GM18517 (cell line): ENCODE data around the gene POLK.
"Not testable (repeated sequence)": the region's sequence is repeated elsewhere in the genome, so short reads cannot be mapped to it uniquely, and the experiment has no call there.

Source experiments
- ATAC-seq: cut with Tn5 transposase; IDR thresholded peaks from one replicate; pipeline ENCODE4 v1.9.1; 2021; ENCODE audit warnings: mild to moderate bottlenecking, moderate library complexity; ENCODE audit not compliant: unreplicated experiment

Gene POLK

DNA sequence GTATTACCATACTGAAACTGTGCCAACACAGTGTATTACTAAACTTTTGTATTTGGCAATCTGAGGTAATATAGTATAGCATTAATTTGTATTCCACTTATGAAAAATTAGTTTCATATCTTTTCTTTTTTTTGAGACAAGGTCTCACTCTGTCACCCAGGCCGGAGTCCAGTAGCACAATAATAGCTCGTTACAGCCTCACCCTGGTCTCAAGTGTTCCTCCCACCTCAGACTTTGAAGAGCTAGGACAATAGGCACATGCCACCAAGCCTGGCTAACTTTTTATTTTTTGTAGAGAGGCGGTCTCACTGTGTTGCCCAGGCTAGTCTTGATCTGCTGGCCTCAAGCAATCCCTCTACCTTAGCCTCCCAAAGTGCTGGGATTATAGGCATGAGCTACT lies 36.1 kb downstream of the POLK start:
- ATAC-seq, result no peak

DNA sequence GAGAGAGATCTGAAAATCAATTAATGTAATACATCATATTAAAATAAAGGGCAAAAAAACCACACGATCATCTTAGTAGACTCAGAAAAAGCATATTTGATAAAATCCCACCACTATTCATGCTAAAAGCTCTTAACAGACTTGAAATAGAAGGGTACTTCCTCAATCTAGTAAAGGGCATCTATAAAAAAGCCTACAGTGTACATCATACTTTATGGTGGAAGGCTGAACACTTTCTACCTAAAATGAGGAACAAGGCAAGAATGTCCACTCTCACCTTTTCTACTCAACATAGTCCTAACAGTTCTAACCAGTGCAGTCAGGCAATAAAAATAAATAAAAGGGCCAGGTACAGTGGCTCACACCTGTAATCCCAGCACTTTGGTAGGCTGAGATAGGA lies 38.9 kb downstream of the POLK start:
- ATAC-seq, result no peak

DNA sequence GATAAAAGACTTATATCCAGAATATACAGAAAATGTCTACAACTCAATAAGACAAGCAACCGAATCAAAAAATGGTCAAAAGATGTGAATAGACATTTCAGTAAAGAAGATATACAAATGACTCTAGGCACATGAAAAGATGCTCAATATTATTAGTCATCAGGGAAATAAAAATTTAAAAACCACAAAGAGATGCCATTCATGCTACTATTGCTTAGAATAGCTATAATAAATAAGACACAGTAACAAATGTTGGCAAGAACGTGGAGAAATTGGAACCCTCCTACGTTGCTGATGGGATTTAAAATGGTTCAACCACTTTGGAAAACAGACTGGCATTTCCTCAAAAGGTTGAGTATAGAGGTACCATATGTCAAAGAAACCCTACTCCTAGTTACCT lies 39.8 kb downstream of the POLK start:
- ATAC-seq, result no peak

DNA sequence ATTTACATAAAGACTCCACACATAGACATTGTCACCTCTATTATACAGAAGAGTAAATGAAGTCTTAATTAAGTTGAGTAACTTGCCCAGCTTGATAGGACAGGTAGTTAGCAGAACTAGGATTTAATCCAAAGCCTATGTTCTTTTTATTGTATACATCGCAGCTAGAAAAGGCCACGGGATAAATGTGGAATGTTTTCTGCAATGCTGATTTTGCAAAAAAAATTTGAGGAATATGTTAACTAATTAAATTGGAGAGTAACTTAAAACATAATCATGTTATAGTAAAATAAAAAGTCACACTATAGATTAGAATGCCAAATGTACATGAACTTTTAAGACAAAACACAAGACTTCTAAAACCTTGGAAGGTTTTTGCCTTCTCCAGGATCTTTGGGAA lies 41.1 kb downstream of the POLK start:
- no peak for ATAC-seq

DNA sequence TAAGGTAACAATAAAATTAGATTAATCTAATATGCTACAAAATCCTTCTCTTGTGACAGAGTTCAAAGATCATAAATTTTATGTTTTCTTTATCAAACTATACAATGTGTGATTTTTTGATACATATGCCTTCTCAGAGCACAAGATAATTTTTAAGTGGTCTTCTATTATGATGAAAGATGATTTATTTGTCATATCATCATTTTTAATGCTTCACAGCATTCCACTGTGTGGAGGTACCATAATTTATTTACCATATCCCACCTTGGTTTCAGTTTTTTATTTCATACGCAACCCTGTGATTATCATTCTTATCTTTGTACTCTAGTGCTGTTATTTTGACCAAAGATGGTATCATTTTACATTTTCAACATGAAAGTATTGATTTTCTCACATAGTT lies 41.7 kb downstream of the POLK start:
- ATAC-seq, result no peak

DNA sequence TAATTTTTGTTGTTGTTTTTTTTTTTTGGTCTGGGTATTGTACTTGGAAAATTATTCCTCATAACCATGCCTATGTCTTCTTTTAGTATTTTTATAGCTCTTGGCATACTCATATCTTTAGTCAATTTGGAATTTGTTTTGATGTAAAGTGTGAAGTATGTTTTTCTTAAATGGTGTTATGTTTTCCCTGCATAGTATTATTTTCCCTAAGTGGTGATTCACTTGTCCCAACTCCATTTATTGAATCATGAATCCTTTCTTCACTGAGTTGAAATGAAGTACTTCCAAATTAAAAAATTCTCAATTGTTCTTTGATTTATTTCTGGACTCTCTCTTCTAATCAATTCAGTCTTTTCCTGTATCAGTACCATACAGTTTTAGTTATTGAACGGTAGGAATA lies 46.5 kb downstream of the POLK start:
- no peak for ATAC-seq

DNA sequence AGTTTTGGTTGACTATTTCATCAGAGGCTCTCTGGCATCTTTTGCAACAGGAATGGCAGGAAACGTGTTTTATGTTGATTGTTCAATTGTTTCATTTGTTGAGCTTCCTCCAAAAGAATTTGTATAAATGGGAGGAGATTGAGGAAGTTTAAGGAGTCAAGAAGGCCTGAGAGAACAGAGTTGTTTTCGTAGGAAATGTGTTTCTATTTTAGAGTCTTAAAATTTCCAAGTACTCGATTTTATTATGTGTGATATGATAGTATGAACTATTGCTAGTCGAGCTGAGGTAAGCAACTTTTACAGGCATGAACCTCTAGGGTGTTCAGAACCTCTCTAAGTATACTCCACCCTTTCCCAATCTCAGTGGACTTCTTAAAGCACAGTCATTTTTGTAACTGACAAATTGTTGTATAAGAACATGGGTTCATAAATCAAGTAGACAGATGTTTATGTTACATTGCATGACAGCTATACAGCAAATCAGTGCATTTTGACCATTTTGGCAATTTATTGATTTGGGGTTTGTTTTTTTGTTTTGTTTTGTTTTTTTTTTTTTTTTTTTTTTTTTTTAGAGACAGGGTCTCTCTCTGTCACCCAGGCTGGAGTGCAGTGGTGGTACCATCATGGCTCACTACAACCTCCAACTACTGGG lies 47.4 kb downstream of the POLK start:
- ATAC-seq, result no peak

GRCh38 chr5:75560655-75561054 lies 49.0 kb downstream of the POLK start:
- ATAC-seq, result not testable (repeated sequence)

- ATAC-seq, result not testable (repeated sequence)
These were observed 54.5 kb downstream of the POLK start for GRCh38 chr5:75565991-75566709.

DNA sequence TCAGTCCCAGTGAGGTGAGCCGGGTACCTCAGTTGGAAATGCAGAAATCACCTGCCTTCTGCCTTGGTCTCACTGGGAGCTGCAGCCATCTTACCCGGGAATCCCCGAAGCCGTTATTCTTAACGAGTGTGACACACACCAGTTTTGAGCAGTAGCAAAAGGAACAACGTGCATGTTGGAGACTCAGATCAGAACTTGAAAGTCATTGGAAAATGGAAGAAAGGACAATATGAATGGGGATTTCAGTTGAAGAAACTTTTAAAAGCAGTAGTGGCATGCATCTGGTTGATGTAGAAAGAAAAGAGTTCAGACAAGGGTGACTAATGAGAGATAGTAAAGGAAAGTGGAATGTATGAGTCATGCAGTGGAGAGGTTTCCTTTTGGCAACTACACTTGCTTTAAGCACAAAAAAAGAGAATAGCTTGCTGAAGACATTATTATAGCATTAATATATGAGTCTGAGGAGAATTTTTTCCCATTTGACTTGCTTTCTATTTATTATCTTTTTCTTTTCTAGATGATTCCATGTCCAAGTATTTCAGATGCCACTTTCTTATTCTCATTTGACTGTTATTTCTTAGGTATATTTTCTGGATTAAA lies 55.1 kb downstream of the POLK start:
- peak; percentile 90 for ATAC-seq

- ATAC-seq, result peak; percentile 58
These were observed 56.0 kb downstream of the POLK start for GRCh38 chr5:75567710-75568109.

DNA sequence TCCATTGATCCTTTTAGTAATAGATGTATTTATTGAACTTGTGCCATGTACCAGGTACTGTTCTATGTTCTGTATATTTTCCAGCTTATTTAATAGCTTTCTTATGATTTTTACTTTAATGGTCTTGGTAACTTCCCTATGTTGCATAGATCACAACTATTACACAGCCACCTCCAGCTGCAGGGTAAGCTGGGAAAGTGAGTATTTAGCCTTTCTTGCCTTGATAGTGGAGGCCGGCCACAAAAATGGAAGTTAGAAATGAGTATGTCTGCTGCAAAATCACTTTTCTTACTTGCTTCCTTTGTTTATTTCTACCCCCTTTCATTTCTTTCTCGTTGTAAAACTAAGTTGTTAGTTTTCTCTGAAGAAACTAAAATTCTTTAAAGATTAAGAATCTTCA lies 56.5 kb downstream of the POLK start:
- no peak for ATAC-seq

DNA sequence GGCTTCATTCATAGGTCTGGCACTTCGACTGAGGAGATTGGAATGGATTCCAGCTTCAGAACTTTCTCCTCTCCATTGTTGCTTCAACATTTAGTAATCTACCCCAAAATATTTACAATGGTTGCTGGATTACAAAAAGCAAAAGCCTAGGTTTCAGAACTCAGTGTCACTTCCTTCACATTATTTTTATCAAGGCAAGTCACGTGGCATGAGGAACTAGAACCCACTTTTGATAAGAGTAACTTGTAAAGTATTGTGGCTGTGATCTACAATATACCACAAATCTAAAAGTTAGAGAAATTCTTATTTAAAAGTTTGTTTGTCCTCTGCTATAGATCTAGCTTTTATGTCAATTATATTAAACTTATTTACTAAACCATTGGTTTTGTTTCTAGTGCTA lies 59.9 kb downstream of the POLK start:
- no peak for ATAC-seq

DNA sequence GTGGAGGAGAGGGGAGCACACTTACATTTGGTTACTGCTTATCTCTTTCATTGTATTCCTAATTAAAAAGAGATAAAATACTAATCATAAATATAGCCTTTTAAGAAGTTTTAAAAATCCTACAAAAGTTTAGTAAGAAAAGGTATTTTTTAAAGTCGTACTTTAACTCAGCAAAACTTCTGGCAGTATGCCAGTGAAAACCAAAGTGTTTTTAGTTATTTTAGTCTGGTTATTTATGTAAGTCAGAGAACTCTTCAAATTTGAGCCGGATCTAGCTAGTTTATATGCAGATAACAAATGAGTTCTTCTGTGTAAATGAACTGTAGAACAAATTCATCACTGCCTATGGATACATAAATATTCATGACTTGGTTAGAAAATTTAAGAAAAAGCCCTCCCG lies 63.1 kb downstream of the POLK start:
- ATAC-seq, result peak; percentile 21

DNA sequence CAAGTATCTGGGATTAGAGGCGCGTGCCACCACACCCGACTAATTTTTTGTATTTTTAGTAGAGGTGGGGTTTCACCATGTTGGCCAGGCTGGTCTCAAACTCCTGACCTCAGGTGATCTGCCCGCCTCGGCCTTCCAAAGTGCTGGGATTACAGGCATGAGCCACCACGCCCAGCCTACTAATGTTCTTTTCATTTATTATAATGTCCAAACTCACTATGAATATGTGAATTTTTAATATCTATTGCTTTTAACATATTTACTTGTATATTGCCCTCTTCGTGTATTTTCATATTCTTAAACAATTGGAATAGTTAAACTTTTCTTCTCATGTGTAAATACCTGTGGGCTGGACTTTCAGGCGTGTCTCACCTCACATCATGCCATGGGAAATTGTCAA lies 66.6 kb downstream of the POLK start:
- ATAC-seq, result not testable (repeated sequence)

GRCh38 chr5:75584641-75585040 lies 73.0 kb downstream of the POLK start:
- no peak for ATAC-seq

DNA sequence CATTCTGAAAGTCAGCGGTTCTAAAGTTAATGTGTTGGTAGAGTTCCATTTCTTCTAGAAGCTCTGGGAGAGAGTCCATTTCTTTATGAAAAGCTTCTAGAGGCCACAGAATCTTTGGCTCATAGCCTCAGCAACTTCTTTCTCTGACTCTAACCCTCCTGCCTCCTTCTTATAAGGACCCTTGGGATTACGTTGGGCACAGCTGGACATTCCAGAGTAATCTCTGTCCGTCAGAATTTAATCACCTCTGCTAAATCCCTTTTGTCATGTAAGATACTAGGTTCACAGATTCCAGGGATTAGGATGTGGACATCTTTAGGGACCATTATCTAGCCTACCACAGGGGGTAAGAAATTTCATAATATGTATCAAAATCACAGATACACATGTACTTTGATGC lies 77.0 kb downstream of the POLK start:
- ATAC-seq, result no peak

GRCh38 chr5:75600535-75600934 lies 88.8 kb downstream of the POLK start:
- no peak for ATAC-seq

GRCh38 chr5:75601567-75601966 lies 89.9 kb downstream of the POLK start:
- ATAC-seq, result no peak

DNA sequence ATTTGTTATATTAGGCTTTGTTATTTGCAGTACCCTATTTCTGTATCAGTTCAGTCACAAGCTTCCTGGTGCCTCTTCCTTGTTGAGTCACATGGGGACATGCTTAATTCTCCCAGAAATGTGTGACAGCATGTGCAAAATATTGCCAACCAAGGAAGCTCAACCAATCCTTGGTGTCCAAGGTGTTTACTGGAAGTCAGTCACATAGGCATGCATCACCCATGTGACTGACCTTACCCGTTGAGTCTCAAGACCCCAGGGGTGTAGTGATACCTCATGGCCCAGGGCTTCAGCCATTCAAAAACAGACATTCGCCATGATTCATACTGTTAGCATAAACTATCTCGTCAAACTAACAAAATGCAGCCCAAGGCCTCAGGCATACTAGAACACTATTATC lies 90.3 kb downstream of the POLK start:
- no peak for ATAC-seq

DNA sequence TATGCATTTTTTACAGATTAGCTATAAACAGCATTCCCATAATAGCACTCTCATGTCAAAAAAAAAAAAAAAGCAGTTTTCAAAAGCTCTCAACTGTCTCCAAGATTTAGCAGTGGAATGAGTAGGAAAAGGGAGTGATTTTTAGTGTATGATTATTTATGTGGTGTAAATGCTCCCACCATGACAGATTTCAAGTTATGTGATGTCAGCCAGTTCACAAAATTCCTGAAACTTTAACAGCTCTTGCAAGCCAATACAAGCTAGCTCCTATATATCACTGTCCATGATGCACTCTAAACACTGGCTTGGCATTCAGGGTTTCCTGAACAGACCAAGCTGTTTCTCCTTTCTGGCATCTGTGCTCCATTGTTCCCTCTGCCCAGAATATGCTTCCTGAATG lies 91.7 kb downstream of the POLK start:
- ATAC-seq, result no peak

DNA sequence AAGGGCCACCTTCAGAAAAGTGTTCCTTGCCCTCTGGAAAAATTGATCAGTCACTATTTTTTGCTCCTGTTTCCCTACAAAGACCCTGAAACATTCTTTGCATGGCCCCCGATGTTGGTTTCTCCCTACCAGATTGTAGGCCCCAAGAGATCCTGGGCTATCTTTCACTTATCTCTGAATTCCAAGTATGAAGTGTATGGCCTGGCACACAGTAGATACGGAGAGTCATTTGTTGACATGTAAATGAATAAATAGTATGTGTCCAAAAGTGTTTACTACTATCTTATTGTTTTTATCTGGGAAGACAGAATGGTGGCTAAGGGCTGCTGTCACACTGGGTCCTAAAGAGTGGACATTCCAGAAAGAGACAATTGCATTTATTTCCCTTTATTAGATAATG lies 92.1 kb downstream of the POLK start:
- no peak for ATAC-seq
